ENCODE data around the gene SYT7. TPM values are rescaled to one million over a fixed set of nuclear protein-coding genes. Genes with fewer than 3 reads are reported as not detected.

Gene SYT7
- total and polyA plus RNA-seq, 4 donors, result 2.1 to 114 (median 30.8) TPM

GRCh38 chr11:61528114-61528513 is 52.8 kb downstream of the SYT7 start:
- H3K27me3 ChIP-seq (ENCODE audit: control insufficient read depth in 4 of 4, insufficient read depth in 4 of 4, low read length in 3 of 4), result no peaks in the 10 kb centered on the region
- no peak for DNase-seq (ENCODE audit: low spot score)

More at GRCh38 chr11:61528114-61528513, 52.8 kb downstream of the SYT7 start:
- Histone ChIP-seq H3K9me3 (ENCODE audit: control insufficient read depth in 4 of 4, low read length in 3 of 4) (no peaks in the 10 kb centered on the region), H3K9ac (ENCODE audit: low read depth in 1 of 2, low read length in 2 of 2) (no peak overlapping the region), H3K27ac (ENCODE audit: low read depth in 1 of 2, low read length in 2 of 2) (no peak overlapping the region), H3K36me3 (ENCODE audit: control insufficient read depth in 4 of 4, insufficient read depth in 3 of 4, low read depth in 1 of 4, low read length in 3 of 4) (peaks cover 5 to 32% (median 16%) of the 10 kb centered on the region in 4 donors), H3K4me3 (ENCODE audit: low read depth in 1 of 3, low read length in 3 of 3) (peak overlapping the region; percentile 27 to 34 (median 34)), H3K4me1 (ENCODE audit: control insufficient read depth in 4 of 4, insufficient read depth in 4 of 4, low read length in 3 of 4) (peaks cover 21 to 61% (median 45%) of the 10 kb centered on the region in 4 donors)
- 74% methylated on average over 14 of the region's 14 CpGs for WGBS
- TF ChIP-seq TAF1 (conservative IDR thresholded peaks at IDR 0.05) (no peak), FOXA1 (IDR thresholded peaks at IDR 0.05) (no peak), CTCF (IDR thresholded peaks at IDR 0.05; ENCODE audit: low read depth, low read length, missing input control) (no peak), RXRA (IDR thresholded peaks at IDR 0.05) (no peak), ZBTB33 (IDR thresholded peaks at IDR 0.05) (no peak), FOXA2 (IDR thresholded peaks at IDR 0.05) (no peak), SP1 (IDR thresholded peaks at IDR 0.05) (no peak), HNF4A (conservative IDR thresholded peaks at IDR 0.05) (no peak), RAD21 (IDR thresholded peaks at IDR 0.05) (no peak), REST (IDR thresholded peaks at IDR 0.05) (no peak), YY1 (IDR thresholded peaks at IDR 0.05) (no peak), HNF4G (IDR thresholded peaks at IDR 0.05) (no peak), NR2F2 (IDR thresholded peaks at IDR 0.05) (no peak), EGR1 (IDR thresholded peaks at IDR 0.05; ENCODE audit: low read depth in 2 of 2) (no peak), JUND (IDR thresholded peaks at IDR 0.05) (no peak), GABPA (IDR thresholded peaks at IDR 0.05 in 1 of 2, conservative IDR thresholded peaks at IDR 0.05 in 1 of 2) (no peak)
- TF ChIP-seq, protein P1, sequence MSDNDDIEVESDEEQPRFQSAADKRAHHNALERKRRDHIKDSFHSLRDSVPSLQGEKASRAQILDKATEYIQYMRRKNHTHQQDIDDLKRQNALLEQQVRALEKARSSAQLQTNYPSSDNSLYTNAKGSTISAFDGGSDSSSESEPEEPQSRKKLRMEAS (IDR thresholded peaks at IDR 0.05), result no peak
- TF ChIP-seq, protein P2, sequence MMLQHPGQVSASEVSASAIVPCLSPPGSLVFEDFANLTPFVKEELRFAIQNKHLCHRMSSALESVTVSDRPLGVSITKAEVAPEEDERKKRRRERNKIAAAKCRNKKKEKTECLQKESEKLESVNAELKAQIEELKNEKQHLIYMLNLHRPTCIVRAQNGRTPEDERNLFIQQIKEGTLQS (IDR thresholded peaks at IDR 0.05), result no peak

Measured in liver (tissue), 9 donors.